Fibroblast of villous mesenchyme (primary cell): ENCODE measurements around the gene LY6G6F. TPM values are rescaled to one million over a fixed set of nuclear protein-coding genes. Genes with fewer than 3 reads are reported as not detected.
A peak's percentile ranks its signal among the peaks of the same experiment; 100 is the strongest.

ENCODE experiments used
- DNase-seq: peaks from one replicate; pipeline ENCODE4 v3.0.0-alpha.2; 2010; ENCODE audit warnings: low read depth
- H3K4me3 ChIP-seq: 2 replicates; pipeline ENCODE4 v1.5.1; 2011; ENCODE audit warnings: low read depth, mild to moderate bottlenecking, low read length
- CTCF ChIP-seq: IDR thresholded peaks from 2 replicates; pipeline ENCODE4 v1.5.1; 2012; ENCODE audit warnings: low read depth, mild to moderate bottlenecking, low read length; ENCODE audit not compliant: insufficient read depth
- total RNA-seq: library from RNA; depleted of rRNA; stranded (reverse); fragments of >200 nt; gene quantifications from 2 replicates; pipeline ENCODE4 v1.2.3, GENCODE V29; 2012

LY6G6F gene
- total RNA-seq, 1 donor: not detected

GRCh38 chr6:31664790-31665500 is 41.7 kb upstream of the LY6G6F start, which contains the start of gene GPANK1:
TSS of gene GPANK1 (minus strand) at chr6:31664997. CDS start at chr6:31664478, 519 bp downstream.
- peak; percentile 97 for DNase-seq
- no peak for TF ChIP-seq CTCF
- H3K4me3 ChIP-seq: peak within 1 kb of the TSS; percentile 96

GRCh38 chr6:31665501-31666336 is 40.9 kb upstream of the LY6G6F start, which contains the start of gene CSNK2B:
TSS of gene CSNK2B (plus strand) at chr6:31666080. CDS start at chr6:31666832, 752 bp downstream.
- DNase-seq: peak; percentile 97
- no peak for TF ChIP-seq CTCF
- peak within 1 kb of the TSS; percentile 96 for H3K4me3 ChIP-seq

- DNase-seq: no peak
- no peak for TF ChIP-seq CTCF
- H3K4me3 ChIP-seq: peak overlapping the region; percentile 96
Observed at GRCh38 chr6:31666337-31666965, 40.2 kb upstream of the LY6G6F start.

GRCh38 chr6:31669676-31670075 is 37.0 kb upstream of the LY6G6F start, which contains the start of gene LY6G5B:
TSS of gene LY6G5B (plus strand) at chr6:31669976. CDS start at chr6:31670951, 975 bp downstream.
- DNase-seq: no peak
- no peak within 1 kb of the TSS for H3K4me3 ChIP-seq
- TF ChIP-seq CTCF: no peak

GRCh38 chr6:31676322-31676903 is 30.3 kb upstream of the LY6G6F start:
- no peak for TF ChIP-seq CTCF

GRCh38 chr6:31676904-31677303 is 29.8 kb upstream of the LY6G6F start:
- no peak for TF ChIP-seq CTCF
- H3K4me3 ChIP-seq: no peak overlapping the region
- no peak for DNase-seq

More at GRCh38 chr6:31676322-31676903, 30.3 kb upstream of the LY6G6F start:
- DNase-seq: no peak
- H3K4me3 ChIP-seq: no peak overlapping the region
